ENCODE measurements around the gene RRAGC.

- TF ChIP-seq POLR2A (IDR thresholded peaks at IDR 0.05): no peak
- no peak for TF ChIP-seq CTCF (IDR thresholded peaks at IDR 0.05)
- no peak for TF ChIP-seq EP300 (IDR thresholded peaks at IDR 0.05)
Measured at GRCh38 chr1:38839363-38839762, 20.2 kb downstream of the RRAGC start.
